SU-DHL-6 (cell line): ENCODE results near the gene PCLO.

Experiments
- H2AFZ ChIP-seq: fragments of 200-600 bp; sonication (generic); 2 replicates; pipeline ENCODE4 v1.6.1; 2014; ENCODE audit warnings: low read depth, mild to moderate bottlenecking, moderate library complexity, mixed read lengths, antibody characterized with exemption, low read length; ENCODE audit not compliant: severe bottlenecking
- H3F3A ChIP-seq: fragments of 200-600 bp; shearing (Covaris generic); 2 replicates; pipeline ENCODE4 v1.6.0; 2016; ENCODE audit warnings: antibody characterized with exemption, mild to moderate bottlenecking; ENCODE audit not compliant: insufficient read depth
- H3K27ac ChIP-seq: fragments of 200-600 bp; sonication (generic); 2 replicates; pipeline ENCODE4 v1.5.1; 2016; ENCODE audit warnings: low read depth, mild to moderate bottlenecking, low read length, moderate library complexity, mixed read lengths
- H3K27me3 ChIP-seq: fragments of 200-600 bp; sonication (generic), shearing (Covaris generic); 2 replicates; pipeline ENCODE4 v1.6.0; 2014; ENCODE audit warnings: mild to moderate bottlenecking, low read length
- H3K36me3 ChIP-seq: fragments of 200-600 bp; sonication (generic); 2 replicates; pipeline ENCODE4 v1.6.1; 2014; ENCODE audit warnings: mild to moderate bottlenecking, low read length, mixed read lengths
- H3K4me2 ChIP-seq: fragments of 300-600, 200-600 bp; shearing (Covaris generic), sonication (generic); 2 replicates; pipeline ENCODE4 v1.6.0; 2014; ENCODE audit warnings: low read length, low read depth, mild to moderate bottlenecking; ENCODE audit not compliant: poor library complexity, severe bottlenecking
- H3K4me3 ChIP-seq: fragments of 200-600 bp; sonication (generic); 2 replicates; pipeline ENCODE4 v1.5.1; 2014; ENCODE audit warnings: antibody characterized with exemption, low read length, mild to moderate bottlenecking, mixed read lengths; ENCODE audit not compliant: insufficient read depth, poor library complexity, severe bottlenecking
- H3K79me2 ChIP-seq: fragments of 200-600 bp; sonication (generic); 2 replicates; pipeline ENCODE4 v1.6.1; 2014; ENCODE audit warnings: mild to moderate bottlenecking, low read length, moderate library complexity; ENCODE audit not compliant: insufficient read depth
- H3K9ac ChIP-seq: fragments of 200-600 bp; sonication (generic); 2 replicates; pipeline ENCODE4 v1.7.0; 2014; ENCODE audit warnings: mild to moderate bottlenecking, low read length
- H3K9me2 ChIP-seq: fragments of 200-600 bp; sonication (generic); replicated peaks from 2 replicates; pipeline ENCODE4 v1.6.1; 2014; ENCODE audit warnings: low read length; ENCODE audit not compliant: insufficient read depth
- H3K9me3 ChIP-seq: fragments of 200-600 bp; sonication (generic); 2 replicates; pipeline ENCODE4 v1.6.1; 2014; ENCODE audit warnings: low read length, mixed read lengths; ENCODE audit not compliant: insufficient read depth
- H4K20me1 ChIP-seq: fragments of 200-600 bp; sonication (generic); 2 replicates; pipeline ENCODE4 v1.6.1; 2014; ENCODE audit warnings: low read depth, mild to moderate bottlenecking, antibody characterized with exemption, low read length, moderate library complexity, mixed read lengths
- CTCF ChIP-seq: fragments of 200-600 bp; sonication (generic); IDR thresholded peaks from one replicate; pipeline ENCODE4 v1.5.1; 2017; ENCODE audit warnings: antibody characterized with exemption, mild to moderate bottlenecking, low read length, moderate library complexity; ENCODE audit not compliant: insufficient read depth, poor library complexity, severe bottlenecking
- EZH2phosphoT487 ChIP-seq: fragments of 200-600 bp; sonication (generic), shearing (Covaris generic); conservative IDR thresholded peaks from 2 replicates; pipeline ENCODE4 v1.6.1; 2018; ENCODE audit warnings: mild to moderate bottlenecking, antibody characterized with exemption, low read length, moderate library complexity, mixed read lengths

The PCLO gene

GRCh38 chr7:82953324-82954027 lies 209.2 kb downstream of the PCLO start:
- Histone ChIP-seq H3K27me3 (no peaks in the 10 kb centered on the region), H4K20me1 (no peaks in the 10 kb centered on the region), H3K9me3 (no peaks in the 10 kb centered on the region), H2AFZ (no peak overlapping the region), H3F3A (no peaks in the 10 kb centered on the region), H3K4me2 (no peak overlapping the region), H3K79me2 (no peaks in the 10 kb centered on the region), H3K9ac (no peak overlapping the region), H3K9me2 (no peaks in the 10 kb centered on the region), H3K4me3 (no peak overlapping the region), H3K36me3 (no peaks in the 10 kb centered on the region), H3K27ac (no peak overlapping the region)
- TF ChIP-seq EZH2phosphoT487 (no peak), CTCF (no peak)

- Histone ChIP-seq H3K4me3 (no peak overlapping the region), H3K36me3 (no peaks in the 10 kb centered on the region), H3K9me3 (no peaks in the 10 kb centered on the region), H2AFZ (no peak overlapping the region), H3K9ac (no peak overlapping the region), H3K4me2 (no peak overlapping the region), H3K79me2 (no peaks in the 10 kb centered on the region), H3F3A (no peaks in the 10 kb centered on the region), H3K27me3 (no peaks in the 10 kb centered on the region), H4K20me1 (no peaks in the 10 kb centered on the region), H3K27ac (no peak overlapping the region), H3K9me2 (no peaks in the 10 kb centered on the region)
- TF ChIP-seq CTCF, result no peak
- TF ChIP-seq EZH2phosphoT487, result no peak
Observed at GRCh38 chr7:82950436-82950835, 212.2 kb downstream of the PCLO start.

GRCh38 chr7:82945480-82945879 lies 217.2 kb downstream of the PCLO start:
- no peak overlapping the region for H3K4me3 ChIP-seq
- H3K4me2 ChIP-seq, result no peak overlapping the region
- H3K27ac ChIP-seq, result no peak overlapping the region
- H4K20me1 ChIP-seq, result no peaks in the 10 kb centered on the region
- TF ChIP-seq EZH2phosphoT487 (no peak), CTCF (no peak)
- no peaks in the 10 kb centered on the region for H3F3A ChIP-seq
- H3K79me2 ChIP-seq, result no peaks in the 10 kb centered on the region
- H3K36me3 ChIP-seq, result no peaks in the 10 kb centered on the region
- H2AFZ ChIP-seq, result no peak overlapping the region
- H3K27me3 ChIP-seq, result no peaks in the 10 kb centered on the region
- no peaks in the 10 kb centered on the region for H3K9me2 ChIP-seq
- H3K9me3 ChIP-seq, result no peaks in the 10 kb centered on the region
- H3K9ac ChIP-seq, result no peak overlapping the region
